HG02884 (cell line): ENCODE measurements around the gene TAGLN3.
A peak's percentile ranks its signal among the peaks of the same experiment; 100 is the strongest.
"Not testable (repeated sequence)": the region's sequence is repeated elsewhere in the genome, so short reads cannot be mapped to it uniquely, and the experiment has no call there.

Experiments used
- ATAC-seq: cut with Tn5 transposase; IDR thresholded peaks from one replicate; pipeline ENCODE4 v1.9.1; 2021; ENCODE audit warnings: mild to moderate bottlenecking, moderate library complexity; ENCODE audit not compliant: unreplicated experiment

Gene TAGLN3

DNA sequence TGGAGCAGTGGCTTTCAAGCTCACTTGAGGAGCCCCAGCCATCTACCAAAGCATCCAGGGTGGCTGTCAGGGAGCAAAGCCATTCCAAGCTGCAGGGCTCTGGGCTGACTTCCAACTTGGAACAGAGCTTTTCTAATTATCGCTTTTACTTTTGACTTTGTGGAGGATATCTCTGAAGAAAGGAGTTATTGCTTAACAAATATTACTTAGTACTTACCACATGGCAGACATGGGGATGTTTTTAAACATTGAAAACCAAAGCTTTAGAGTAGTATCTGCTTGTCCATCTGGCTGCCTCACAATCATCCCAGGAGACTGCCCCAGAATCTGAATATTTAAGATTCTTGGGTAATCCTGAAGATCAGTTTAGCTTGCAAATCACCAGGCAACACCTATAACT is 8.9 kb downstream of the TAGLN3 start:
- ATAC-seq = no peak

DNA sequence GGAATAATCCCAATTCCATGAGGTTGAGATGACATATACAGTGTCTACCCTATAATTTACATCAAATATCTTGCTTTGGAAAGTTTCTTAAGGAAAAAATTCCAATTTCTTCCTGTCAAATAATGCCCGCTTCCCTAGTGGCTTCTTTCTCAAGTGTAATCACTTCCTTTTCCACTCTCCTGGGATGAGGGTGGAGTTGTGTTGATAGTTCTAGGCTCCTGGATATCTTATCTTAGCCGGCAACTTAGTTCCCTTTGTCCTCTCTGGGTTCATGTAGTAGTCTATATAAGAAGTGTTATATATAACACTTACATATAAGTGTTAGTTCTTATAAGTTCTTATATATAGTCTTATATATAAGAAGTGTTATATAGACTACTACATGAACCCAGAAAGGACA is 10.9 kb downstream of the TAGLN3 start:
- ATAC-seq = no peak

DNA sequence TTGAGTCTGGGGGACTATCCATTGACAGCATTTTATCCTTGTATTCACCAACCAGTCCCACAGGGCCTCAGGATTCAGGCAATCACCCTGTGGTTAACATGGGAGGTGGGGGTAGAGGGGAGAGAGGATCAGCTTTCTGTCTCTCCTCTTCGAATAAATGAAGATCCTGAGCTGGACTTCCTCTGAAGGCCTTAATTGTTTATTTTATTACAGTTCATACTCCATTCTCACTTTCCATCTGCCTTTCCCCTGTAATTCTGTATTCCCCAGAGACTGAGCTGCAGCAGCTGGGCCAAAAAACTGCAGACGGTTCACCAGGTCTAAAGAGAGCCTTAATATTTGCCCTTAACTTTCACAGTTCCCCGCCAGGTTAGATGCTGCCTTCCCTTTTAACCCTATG is 11.9 kb downstream of the TAGLN3 start:
- ATAC-seq = no peak

GRCh38 chr3:112011376-112011940 is 12.7 kb downstream of the TAGLN3 start:
- ATAC-seq = no peak

- no peak for ATAC-seq
Measured at GRCh38 chr3:112012205-112012992, 13.7 kb downstream of the TAGLN3 start.

DNA sequence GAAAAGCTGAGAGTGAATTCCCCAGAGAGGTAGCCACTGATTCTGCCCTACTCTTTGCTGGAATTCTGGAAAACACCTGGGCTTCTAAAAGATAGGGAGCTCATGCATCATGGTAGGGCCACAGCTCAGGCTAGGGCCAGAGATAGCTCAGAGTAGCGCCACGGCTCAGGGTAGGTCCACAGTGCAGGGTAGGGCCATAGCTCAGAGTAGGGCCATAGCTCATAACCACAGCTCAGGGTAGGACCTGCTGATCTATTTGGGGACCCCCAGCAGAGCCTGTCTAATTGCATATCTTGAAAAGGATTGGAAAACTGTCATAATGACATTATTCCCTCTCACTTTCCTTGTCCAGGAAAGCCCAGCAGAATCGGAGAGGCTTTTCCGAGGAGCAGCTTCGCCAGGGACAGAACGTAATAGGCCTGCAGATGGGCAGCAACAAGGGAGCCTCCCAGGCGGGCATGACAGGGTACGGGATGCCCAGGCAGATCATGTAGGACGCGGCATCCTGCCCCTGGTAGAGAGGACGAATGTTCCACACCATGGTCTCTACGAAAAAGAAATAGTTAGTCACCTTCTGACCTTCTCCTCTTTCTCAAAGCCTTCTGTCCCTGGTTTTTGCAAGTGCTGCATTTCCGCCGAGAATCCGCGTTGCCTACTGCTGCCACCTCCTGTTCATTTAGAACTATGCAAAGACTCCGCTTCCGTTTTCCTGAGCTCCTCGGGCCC is 14.5 kb downstream of the TAGLN3 start:
- peak; percentile 87 for ATAC-seq

GRCh38 chr3:112013784-112014143 is 15.0 kb downstream of the TAGLN3 start:
- peak; percentile 7 for ATAC-seq

GRCh38 chr3:112017091-112017490 is 18.4 kb downstream of the TAGLN3 start:
- ATAC-seq = no peak

- no peak for ATAC-seq
Measured at GRCh38 chr3:112018712-112019111, 20.0 kb downstream of the TAGLN3 start.

- no peak for ATAC-seq
Measured at GRCh38 chr3:112019716-112020115, 21.0 kb downstream of the TAGLN3 start.

DNA sequence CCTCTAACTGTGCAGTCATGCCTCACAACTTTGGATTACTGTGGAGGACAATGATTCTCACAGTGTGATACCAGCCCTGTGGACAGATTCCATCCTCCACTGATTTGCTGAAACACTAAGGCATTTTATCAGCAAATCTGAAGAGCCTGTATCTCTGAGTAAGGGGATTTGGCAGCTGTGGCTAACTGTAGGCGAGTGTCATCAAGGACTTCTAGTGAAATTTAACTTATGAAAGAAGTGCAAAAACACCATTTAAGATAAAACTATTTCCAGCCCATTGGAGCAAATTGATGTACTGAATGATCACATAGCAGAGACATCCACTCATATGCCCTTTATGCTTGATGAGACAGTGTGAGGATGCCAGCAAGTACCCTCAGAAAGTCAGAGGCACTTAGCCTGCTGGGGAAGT is 22.0 kb downstream of the TAGLN3 start:
- no peak for ATAC-seq

DNA sequence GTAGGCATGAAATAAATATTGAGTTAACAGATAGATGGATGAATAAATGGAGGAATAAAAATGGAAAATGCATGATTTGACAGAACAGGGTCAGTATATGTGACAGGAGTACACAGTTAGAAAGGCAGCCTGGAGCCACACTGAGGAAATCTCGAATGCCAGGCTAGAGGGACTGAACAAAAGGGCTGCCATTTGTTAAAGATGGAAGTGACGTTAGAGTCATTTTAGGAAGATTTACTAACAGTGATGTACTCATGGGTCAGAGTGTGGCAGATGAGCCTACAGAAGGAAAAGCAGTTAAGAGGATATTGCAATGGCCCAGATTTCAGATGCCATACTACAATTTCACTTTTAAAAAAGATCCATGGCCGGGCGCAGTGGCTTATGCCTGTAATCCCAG is 28.4 kb downstream of the TAGLN3 start:
- ATAC-seq = no peak

GRCh38 chr3:112027826-112028225 is 29.1 kb downstream of the TAGLN3 start:
- ATAC-seq = no peak

DNA sequence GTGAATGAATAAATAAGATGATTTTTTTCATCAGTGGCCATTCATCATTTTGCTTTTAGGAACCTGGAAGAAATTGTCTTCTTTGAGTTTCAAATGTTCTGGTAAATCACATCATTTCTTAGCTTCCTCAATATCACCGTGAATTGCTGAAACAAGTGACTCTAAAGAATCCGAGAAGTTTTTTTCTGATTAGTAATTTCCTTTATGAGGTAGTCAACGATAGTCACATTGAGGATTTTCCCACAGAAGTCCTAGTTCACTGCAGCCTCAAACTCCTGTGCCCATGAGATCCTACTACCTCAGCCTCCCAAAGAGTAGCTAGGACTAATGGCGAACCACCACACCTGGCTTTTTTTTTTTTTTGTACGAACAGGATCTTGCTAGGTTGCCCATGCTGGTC is 32.2 kb downstream of the TAGLN3 start:
- ATAC-seq = no peak

DNA sequence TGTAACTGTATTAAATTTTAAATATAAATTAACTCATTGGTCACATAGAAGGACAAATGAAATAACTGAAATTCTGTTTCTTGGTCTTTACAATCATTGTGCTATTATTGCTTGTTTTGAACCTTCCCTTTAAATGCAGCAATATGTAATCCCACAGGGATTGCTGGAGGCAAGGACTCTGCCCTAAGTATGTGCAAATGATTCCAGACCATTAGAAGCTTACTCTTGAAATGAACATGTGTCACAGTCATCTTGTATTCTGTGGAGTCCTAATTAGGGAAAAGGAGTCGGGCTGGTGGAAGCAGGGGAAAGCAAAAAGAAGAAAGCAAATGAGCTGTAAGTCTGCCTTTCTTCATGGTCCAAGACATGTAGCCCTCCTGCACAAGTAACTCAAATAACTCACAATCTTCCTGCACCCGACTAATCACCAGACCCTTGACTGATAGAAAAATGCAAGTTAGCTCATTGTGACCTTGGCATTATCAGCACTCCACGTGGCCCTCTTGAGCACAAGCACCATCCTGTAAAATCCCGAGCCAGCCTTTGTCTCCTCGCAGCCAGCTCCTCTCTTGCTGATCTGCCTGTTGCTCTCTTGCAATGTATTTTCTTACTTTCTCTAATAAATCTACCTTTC is 33.5 kb downstream of the TAGLN3 start:
- no peak for ATAC-seq

DNA sequence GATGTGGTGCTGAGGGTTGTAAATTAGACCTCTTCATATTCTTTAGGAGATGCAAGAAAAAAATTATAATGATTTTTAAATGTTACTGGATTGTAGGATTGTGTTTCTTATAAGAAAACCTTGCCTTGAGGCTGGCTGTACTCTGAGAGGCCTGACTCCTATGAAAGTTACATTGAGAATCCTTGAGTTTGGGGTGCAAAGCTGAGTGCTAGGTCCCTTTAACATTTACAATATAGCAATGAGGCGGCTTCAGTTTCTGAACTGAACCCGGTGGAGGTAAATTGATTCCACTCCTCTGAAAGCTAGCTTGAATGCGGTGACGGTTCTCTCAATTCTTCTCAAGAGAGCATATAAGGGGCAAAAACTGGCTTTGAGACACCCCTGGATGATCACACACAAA is 35.7 kb downstream of the TAGLN3 start, which contains the start of gene TMPRSS7:
Gene TMPRSS7 (plus strand): TSS at position 301 of the 400 bp plus-strand sequence. CDS start 110 bp downstream, outside the sequence.
- no peak for ATAC-seq

GRCh38 chr3:112035241-112035640 is 36.5 kb downstream of the TAGLN3 start:
- ATAC-seq = no peak

DNA sequence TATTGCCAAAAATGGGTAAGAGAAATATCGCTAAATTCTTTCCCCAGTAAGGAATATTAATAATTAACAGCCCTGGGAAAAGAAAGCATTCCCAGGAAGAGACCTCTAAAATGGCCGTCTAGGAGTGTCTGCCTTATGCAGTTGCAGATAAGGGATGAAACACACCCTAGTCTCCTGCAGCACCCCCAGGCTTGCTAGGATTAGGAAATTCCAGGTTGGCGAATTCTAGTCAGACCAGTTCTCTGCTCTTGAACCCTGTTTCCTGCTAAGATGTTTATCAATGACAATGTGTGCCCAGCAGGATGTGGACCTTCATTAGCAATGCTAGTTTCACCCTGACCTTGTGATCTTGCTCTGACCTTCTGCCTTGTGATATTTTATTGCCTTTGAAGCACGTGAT is 38.5 kb downstream of the TAGLN3 start:
- not testable (repeated sequence) for ATAC-seq

DNA sequence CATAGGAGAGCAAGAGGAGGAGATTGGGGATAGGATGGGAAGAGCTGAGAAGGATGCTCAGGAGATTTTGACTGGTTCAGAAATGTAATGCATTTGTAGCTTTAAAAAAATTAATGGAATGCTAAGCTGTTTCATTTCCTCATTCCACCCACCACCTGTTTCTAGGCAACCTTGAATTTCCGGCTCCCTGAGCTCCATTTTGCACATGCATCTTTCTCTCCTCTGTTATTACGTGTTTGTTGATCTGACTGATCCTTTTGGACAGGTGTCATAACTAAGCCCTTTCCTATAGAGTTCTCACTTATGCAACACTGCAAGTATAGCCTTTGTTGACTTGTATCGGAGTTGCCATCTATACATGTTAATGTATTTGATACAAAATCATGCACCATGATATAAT is 40.1 kb downstream of the TAGLN3 start:
- ATAC-seq = no peak

GRCh38 chr3:112041321-112041720 is 42.6 kb downstream of the TAGLN3 start:
- no peak for ATAC-seq

GRCh38 chr3:112042842-112043280 is 44.1 kb downstream of the TAGLN3 start:
- no peak for ATAC-seq
